ENCODE measurements around the gene KIF16B. TPM values are rescaled to one million over a fixed set of nuclear protein-coding genes. Genes with fewer than 3 reads are reported as not detected.

Gene KIF16B
- total RNA-seq, 1 experiment from 2014 or later, result 7.6 TPM

DNA sequence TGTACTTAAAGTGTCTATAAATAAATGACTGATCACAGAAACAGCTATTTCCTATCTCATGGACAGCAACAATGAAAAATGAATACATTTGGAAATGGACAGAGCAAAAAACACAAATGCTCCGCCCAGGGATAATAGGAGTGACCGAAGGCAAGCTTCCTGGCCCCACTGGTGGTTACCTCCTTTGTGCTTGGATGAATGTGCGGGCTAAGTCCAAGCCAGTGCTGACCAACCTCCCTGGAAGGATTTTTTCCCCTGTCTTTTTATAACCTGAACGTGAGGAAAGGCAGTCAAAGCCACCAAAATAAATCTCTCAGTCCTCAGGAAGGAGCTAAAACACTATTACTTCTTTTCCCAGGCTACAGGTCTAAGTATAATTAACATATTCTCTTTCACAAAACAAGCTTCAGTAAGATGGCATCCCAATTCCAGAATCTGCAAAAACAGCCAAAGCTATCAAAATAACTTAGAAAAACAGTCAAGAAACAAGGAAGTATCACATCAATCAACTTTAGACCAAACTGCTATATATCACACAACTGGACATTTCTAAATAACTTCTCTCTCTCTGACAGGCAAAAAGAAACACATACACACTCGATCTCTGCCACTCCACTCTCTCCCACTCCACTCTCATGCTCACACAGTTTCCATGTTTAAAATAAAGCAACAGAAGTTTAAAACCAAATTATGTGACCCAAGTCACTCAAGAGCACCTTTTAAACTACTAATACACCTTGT is 10.0 kb downstream of the KIF16B start:
- no peak for TF ChIP-seq EMX1 (CRISPR knock-in tag; IDR thresholded peaks at IDR 0.05)
- TF ChIP-seq, protein P1, sequence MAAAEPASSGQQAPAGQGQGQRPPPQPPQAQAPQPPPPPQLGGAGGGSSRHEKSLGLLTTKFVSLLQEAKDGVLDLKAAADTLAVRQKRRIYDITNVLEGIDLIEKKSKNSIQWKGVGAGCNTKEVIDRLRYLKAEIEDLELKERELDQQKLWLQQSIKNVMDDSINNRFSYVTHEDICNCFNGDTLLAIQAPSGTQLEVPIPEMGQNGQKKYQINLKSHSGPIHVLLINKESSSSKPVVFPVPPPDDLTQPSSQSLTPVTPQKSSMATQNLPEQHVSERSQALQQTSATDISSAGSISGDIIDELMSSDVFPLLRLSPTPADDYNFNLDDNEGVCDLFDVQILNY (CRISPR knock-in tag; IDR thresholded peaks at IDR 0.05), result no peak
- TF ChIP-seq ZBTB21 (CRISPR knock-in tag; IDR thresholded peaks at IDR 0.05; ENCODE audit: borderline replicate concordance), result no peak
- TF ChIP-seq FOXJ3 (CRISPR knock-in tag; IDR thresholded peaks at IDR 0.05; ENCODE audit: borderline replicate concordance), result no peak
- TF ChIP-seq RELA (CRISPR knock-in tag; IDR thresholded peaks at IDR 0.05; ENCODE audit: borderline replicate concordance), result no peak
- no peak for TF ChIP-seq ZNF423 (CRISPR knock-in tag; IDR thresholded peaks at IDR 0.05)
- TF ChIP-seq, protein P2, sequence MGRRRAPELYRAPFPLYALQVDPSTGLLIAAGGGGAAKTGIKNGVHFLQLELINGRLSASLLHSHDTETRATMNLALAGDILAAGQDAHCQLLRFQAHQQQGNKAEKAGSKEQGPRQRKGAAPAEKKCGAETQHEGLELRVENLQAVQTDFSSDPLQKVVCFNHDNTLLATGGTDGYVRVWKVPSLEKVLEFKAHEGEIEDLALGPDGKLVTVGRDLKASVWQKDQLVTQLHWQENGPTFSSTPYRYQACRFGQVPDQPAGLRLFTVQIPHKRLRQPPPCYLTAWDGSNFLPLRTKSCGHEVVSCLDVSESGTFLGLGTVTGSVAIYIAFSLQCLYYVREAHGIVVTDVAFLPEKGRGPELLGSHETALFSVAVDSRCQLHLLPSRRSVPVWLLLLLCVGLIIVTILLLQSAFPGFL (CRISPR knock-in tag; IDR thresholded peaks at IDR 0.05; ENCODE audit: borderline replicate concordance), result no peak
- TF ChIP-seq ZNF219 (CRISPR knock-in tag; IDR thresholded peaks at IDR 0.05; ENCODE audit: borderline replicate concordance), result no peak
- TF ChIP-seq FOXK1 (CRISPR knock-in tag; IDR thresholded peaks at IDR 0.05), result no peak
- no peak for TF ChIP-seq RORB (CRISPR knock-in tag; IDR thresholded peaks at IDR 0.05)
- TF ChIP-seq, protein P3, sequence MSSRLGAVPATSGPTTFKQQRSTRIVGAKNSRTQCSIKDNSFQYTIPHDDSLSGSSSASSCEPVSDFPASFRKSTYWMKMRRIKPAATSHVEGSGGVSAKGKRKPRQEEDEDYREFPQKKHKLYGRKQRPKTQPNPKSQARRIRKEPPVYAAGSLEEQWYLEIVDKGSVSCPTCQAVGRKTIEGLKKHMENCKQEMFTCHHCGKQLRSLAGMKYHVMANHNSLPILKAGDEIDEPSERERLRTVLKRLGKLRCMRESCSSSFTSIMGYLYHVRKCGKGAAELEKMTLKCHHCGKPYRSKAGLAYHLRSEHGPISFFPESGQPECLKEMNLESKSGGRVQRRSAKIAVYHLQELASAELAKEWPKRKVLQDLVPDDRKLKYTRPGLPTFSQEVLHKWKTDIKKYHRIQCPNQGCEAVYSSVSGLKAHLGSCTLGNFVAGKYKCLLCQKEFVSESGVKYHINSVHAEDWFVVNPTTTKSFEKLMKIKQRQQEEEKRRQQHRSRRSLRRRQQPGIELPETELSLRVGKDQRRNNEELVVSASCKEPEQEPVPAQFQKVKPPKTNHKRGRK (CRISPR knock-in tag; IDR thresholded peaks at IDR 0.05; ENCODE audit: borderline replicate concordance), result no peak
- no peak for TF ChIP-seq JAZF1 (CRISPR knock-in tag; IDR thresholded peaks at IDR 0.05)
- no peak for TF ChIP-seq SMAD3 (CRISPR knock-in tag; IDR thresholded peaks at IDR 0.05; ENCODE audit: borderline replicate concordance)
- no peak for TF ChIP-seq ZNF317 (CRISPR knock-in tag; IDR thresholded peaks at IDR 0.05; ENCODE audit: borderline replicate concordance, low read depth)
- CTCF ChIA-PET, result no interaction called here
- peaks cover 25% of the 10 kb centered on the region for H3K4me1 Mint-ChIP-seq
- H3K27ac Mint-ChIP-seq, result peak overlapping the region; percentile 79
- DNase-seq (ENCODE audit: low spot score) (no peak), ATAC-seq (no peak)
- H3K4me3 Mint-ChIP-seq, result no peak overlapping the region
- POLR2A ChIA-PET, result no interaction called here
- no peaks in the 10 kb centered on the region for H3K27me3 Mint-ChIP-seq (ENCODE audit: low read depth)
- H3K9me3 Mint-ChIP-seq, result 0 out of 2 replicates have a peak, but pooled peaks cover 3% of the 10 kb centered on the region
- no peaks in the 10 kb centered on the region for H3K36me3 Mint-ChIP-seq

DNA sequence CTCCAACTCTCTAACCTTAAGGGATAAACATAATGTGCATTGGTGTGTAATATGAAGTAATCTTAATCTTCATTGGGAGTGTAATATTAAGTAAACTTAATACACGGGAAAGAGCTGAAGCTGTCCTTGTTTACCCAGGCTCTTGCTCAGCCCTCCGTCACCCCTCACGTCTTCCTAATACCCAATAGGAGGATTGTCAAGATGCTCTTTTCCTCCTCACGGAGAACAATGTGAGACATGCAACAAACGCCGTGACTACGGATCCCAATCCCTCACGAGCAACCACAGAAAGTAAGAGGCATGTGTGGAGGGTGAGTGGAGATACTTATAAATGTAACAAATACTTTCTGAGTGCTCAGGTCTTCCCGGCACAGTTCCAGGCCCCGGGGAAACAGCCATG is 11.0 kb downstream of the KIF16B start:
- TF ChIP-seq TCF7 (CRISPR knock-in tag; IDR thresholded peaks at IDR 0.05; ENCODE audit: low read depth) (no peak), JUN (CRISPR knock-in tag; IDR thresholded peaks at IDR 0.05) (no peak), ETV6 (CRISPR knock-in tag; IDR thresholded peaks at IDR 0.05) (no peak), CREM (CRISPR knock-in tag; IDR thresholded peaks at IDR 0.05) (no peak), FOXJ3 (CRISPR knock-in tag; IDR thresholded peaks at IDR 0.05; ENCODE audit: borderline replicate concordance) (no peak), OVOL2 (CRISPR knock-in tag; IDR thresholded peaks at IDR 0.05; ENCODE audit: borderline replicate concordance) (no peak), FOXK1 (CRISPR knock-in tag; IDR thresholded peaks at IDR 0.05) (no peak), GTF2I (CRISPR knock-in tag; conservative IDR thresholded peaks at IDR 0.05) (no peak), ZBTB21 (CRISPR knock-in tag; IDR thresholded peaks at IDR 0.05; ENCODE audit: borderline replicate concordance) (no peak)
- TF ChIP-seq, protein P4, sequence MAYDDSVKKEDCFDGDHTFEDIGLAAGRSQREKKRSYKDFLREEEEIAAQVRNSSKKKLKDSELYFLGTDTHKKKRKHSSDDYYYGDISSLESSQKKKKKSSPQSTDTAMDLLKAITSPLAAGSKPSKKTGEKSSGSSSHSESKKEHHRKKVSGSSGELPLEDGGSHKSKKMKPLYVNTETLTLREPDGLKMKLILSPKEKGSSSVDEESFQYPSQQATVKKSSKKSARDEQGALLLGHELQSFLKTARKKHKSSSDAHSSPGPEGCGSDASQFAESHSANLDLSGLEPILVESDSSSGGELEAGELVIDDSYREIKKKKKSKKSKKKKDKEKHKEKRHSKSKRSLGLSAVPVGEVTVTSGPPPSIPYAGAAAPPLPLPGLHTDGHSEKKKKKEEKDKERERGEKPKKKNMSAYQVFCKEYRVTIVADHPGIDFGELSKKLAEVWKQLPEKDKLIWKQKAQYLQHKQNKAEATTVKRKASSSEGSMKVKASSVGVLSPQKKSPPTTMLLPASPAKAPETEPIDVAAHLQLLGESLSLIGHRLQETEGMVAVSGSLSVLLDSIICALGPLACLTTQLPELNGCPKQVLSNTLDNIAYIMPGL (CRISPR knock-in tag; IDR thresholded peaks at IDR 0.05), result no peak
- TF ChIP-seq, protein P1 (CRISPR knock-in tag; IDR thresholded peaks at IDR 0.05), result no peak
- TF ChIP-seq, protein P5, sequence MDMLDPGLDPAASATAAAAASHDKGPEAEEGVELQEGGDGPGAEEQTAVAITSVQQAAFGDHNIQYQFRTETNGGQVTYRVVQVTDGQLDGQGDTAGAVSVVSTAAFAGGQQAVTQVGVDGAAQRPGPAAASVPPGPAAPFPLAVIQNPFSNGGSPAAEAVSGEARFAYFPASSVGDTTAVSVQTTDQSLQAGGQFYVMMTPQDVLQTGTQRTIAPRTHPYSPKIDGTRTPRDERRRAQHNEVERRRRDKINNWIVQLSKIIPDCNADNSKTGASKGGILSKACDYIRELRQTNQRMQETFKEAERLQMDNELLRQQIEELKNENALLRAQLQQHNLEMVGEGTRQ (CRISPR knock-in tag; IDR thresholded peaks at IDR 0.05), result no peak
- TF ChIP-seq, protein P6, sequence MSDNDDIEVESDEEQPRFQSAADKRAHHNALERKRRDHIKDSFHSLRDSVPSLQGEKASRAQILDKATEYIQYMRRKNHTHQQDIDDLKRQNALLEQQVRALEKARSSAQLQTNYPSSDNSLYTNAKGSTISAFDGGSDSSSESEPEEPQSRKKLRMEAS (CRISPR knock-in tag; IDR thresholded peaks at IDR 0.05), result no peak
- TF ChIP-seq, protein P7, sequence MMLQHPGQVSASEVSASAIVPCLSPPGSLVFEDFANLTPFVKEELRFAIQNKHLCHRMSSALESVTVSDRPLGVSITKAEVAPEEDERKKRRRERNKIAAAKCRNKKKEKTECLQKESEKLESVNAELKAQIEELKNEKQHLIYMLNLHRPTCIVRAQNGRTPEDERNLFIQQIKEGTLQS (CRISPR knock-in tag; conservative IDR thresholded peaks at IDR 0.05), result no peak
- TF ChIP-seq, protein P8, sequence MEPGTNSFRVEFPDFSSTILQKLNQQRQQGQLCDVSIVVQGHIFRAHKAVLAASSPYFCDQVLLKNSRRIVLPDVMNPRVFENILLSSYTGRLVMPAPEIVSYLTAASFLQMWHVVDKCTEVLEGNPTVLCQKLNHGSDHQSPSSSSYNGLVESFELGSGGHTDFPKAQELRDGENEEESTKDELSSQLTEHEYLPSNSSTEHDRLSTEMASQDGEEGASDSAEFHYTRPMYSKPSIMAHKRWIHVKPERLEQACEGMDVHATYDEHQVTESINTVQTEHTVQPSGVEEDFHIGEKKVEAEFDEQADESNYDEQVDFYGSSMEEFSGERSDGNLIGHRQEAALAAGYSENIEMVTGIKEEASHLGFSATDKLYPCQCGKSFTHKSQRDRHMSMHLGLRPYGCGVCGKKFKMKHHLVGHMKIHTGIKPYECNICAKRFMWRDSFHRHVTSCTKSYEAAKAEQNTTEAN (CRISPR knock-in tag; IDR thresholded peaks at IDR 0.05), result no peak
- ChIA-PET CTCF (no interaction called here), POLR2A (no interaction called here)
- no peak for DNase-seq (ENCODE audit: low spot score)
- Mint-ChIP-seq H3K9me3 (0 out of 2 replicates have a peak, but pooled peaks cover 3% of the 10 kb centered on the region), H3K4me1 (peaks cover 28% of the 10 kb centered on the region), H3K27ac (0 out of 2 replicates have a peak overlapping the region, but pooled peaks have one; percentile 12), H3K36me3 (no peaks in the 10 kb centered on the region), H3K4me3 (no peak overlapping the region), H3K27me3 (ENCODE audit: low read depth) (no peaks in the 10 kb centered on the region)
- no peak for ATAC-seq

Data from WTC11 (cell line).